Measurements from ENCODE around the gene TIAL1. TPM values are rescaled to one million over a fixed set of nuclear protein-coding genes. Genes with fewer than 3 reads are reported as not detected.

TIAL1 gene, protein sequence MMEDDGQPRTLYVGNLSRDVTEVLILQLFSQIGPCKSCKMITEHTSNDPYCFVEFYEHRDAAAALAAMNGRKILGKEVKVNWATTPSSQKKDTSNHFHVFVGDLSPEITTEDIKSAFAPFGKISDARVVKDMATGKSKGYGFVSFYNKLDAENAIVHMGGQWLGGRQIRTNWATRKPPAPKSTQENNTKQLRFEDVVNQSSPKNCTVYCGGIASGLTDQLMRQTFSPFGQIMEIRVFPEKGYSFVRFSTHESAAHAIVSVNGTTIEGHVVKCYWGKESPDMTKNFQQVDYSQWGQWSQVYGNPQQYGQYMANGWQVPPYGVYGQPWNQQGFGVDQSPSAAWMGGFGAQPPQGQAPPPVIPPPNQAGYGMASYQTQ
- total RNA-seq (ENCODE audit: unreplicated experiment) = 184 TPM
- long read RNA-seq, full-length matches to known transcripts = 1 of 6 reads
- long read RNA-seq, partial matches to known transcripts = 2 of 6 reads
- long read RNA-seq, other reads (novel, unspliced or antisense) = 3 of 6 reads

DNA sequence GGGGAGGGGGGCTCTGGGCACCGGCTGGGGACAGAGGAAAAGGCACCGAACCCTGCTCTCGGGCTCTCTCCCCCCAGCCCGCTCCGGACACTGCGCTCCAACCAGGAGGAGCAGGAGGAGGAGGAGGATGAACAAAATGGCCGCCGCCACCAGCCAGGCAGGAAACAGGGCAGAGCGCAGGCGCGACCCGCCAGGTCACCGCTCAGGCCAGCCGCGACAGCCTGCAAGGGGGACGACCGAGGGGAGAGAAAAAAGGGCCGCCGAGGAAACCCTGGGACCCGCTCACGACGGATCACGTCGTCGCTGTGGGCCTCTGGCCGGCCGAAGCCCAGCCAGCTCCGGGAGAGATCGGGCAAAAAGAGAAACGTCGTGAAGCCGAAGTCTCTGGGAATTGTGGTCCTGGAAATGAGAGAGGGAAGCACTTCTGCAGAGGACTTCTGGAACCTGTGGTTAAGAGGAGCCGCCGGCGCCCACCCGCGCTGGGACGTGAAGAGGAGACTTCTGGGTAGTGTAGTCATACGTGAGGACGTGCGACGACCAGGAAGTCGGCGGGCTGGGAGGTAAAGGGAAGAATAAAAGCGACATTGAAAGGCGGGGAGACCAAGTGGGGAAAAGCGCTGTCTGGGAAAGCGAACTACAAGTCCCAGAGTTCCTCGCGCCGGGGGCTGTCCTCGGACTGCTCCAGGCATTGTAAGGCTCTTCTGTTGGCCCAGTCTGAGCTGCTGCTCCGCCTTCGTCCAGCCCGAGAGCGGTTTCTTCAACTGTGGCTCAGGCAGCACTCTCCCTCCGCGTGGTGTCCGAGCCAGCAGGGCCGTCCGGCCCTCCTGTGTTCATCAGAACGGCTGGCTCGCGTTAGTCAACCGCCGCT lies at the start of gene TIAL1:
TIAL1 (minus strand) TSS at position 428 of the 868 bp plus-strand sequence. CDS start 499 bp downstream, outside the sequence.
- H3K4me3 Mint-ChIP-seq (ENCODE audit: unreplicated experiment) = peak within 1 kb of the TSS; percentile 98
- H3K4me1 Mint-ChIP-seq (ENCODE audit: unreplicated experiment) = peaks cover 39% of the 10 kb centered on the region
- peak; percentile 92 for DNase-seq (ENCODE audit: low spot score)
- no peaks in the 10 kb centered on the region for H3K9me3 Mint-ChIP-seq (ENCODE audit: unreplicated experiment)
- H3K36me3 Mint-ChIP-seq (ENCODE audit: low read depth, unreplicated experiment) = peaks cover 8% of the 10 kb centered on the region
- peak within 1 kb of the TSS; percentile 97 for H3K27ac Mint-ChIP-seq (ENCODE audit: unreplicated experiment)
- H3K27me3 Mint-ChIP-seq (ENCODE audit: unreplicated experiment) = peaks cover 17% of the 10 kb centered on the region
- TF ChIP-seq, protein P1, sequence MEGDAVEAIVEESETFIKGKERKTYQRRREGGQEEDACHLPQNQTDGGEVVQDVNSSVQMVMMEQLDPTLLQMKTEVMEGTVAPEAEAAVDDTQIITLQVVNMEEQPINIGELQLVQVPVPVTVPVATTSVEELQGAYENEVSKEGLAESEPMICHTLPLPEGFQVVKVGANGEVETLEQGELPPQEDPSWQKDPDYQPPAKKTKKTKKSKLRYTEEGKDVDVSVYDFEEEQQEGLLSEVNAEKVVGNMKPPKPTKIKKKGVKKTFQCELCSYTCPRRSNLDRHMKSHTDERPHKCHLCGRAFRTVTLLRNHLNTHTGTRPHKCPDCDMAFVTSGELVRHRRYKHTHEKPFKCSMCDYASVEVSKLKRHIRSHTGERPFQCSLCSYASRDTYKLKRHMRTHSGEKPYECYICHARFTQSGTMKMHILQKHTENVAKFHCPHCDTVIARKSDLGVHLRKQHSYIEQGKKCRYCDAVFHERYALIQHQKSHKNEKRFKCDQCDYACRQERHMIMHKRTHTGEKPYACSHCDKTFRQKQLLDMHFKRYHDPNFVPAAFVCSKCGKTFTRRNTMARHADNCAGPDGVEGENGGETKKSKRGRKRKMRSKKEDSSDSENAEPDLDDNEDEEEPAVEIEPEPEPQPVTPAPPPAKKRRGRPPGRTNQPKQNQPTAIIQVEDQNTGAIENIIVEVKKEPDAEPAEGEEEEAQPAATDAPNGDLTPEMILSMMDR (IDR thresholded peaks at IDR 0.05; ENCODE audit: unreplicated experiment) = no peak

DNA sequence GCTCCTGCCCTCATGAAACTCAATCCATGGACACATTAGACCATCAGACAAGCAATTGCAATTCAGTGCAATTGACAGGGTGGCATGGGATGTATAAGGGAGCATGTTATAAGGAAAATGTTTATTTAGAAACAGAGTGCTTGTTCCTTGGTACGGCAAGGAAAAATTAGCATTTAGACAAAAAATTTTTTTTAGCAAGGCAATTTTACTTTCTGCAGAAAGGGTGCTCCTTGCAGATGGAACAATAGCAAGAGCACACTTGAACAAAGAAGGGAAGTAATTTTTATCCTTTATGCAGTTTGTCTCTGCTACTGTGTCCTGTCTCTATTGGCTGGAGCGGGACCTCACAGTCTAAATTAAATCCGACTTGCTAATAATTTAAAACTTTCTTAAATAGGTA lies 48.2 kb upstream of the TIAL1 start:
- H3K36me3 Mint-ChIP-seq (ENCODE audit: low read depth, unreplicated experiment) = peaks cover 6% of the 10 kb centered on the region
- no peaks in the 10 kb centered on the region for H3K27me3 Mint-ChIP-seq (ENCODE audit: unreplicated experiment)
- no peak overlapping the region for H3K27ac Mint-ChIP-seq (ENCODE audit: unreplicated experiment)
- no peaks in the 10 kb centered on the region for H3K4me1 Mint-ChIP-seq (ENCODE audit: unreplicated experiment)
- DNase-seq (ENCODE audit: low spot score) = no peak
- TF ChIP-seq, protein P1 (IDR thresholded peaks at IDR 0.05; ENCODE audit: unreplicated experiment) = no peak
- no peak overlapping the region for H3K4me3 Mint-ChIP-seq (ENCODE audit: unreplicated experiment)
- H3K9me3 Mint-ChIP-seq (ENCODE audit: unreplicated experiment) = no peaks in the 10 kb centered on the region

DNA sequence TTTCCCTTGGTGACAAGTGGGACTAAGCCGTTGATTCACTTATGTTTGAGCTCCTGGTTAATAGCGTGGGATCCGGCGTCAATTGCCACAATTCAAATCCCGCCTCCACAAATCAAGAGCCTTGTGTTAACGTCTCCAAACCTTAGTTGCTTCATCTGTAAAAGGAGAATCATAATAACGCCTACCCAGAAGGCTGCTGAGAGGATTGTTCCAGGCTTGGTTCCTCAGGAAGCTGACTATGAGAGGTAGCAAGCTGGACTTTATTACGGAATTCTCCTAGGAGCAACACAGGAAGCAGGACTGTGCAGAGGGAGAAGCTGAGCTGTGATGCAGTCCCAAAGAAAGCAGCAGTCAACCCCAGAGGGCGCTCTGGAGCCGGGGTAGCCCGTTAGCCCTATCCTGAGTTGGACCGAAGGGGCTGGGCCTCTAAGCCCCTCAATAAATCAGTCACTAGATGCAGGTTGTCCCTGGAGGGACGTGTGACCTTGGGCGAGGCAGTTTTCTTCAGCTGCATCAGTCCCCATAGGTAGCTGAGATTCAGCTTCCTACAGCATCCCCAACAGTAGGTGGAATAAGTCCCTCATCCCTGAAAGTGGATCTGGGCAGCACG lies 47.5 kb upstream of the TIAL1 start:
- no peak for DNase-seq (ENCODE audit: low spot score)
- no peaks in the 10 kb centered on the region for H3K27me3 Mint-ChIP-seq (ENCODE audit: unreplicated experiment)
- no peaks in the 10 kb centered on the region for H3K9me3 Mint-ChIP-seq (ENCODE audit: unreplicated experiment)
- TF ChIP-seq, protein P1 (IDR thresholded peaks at IDR 0.05; ENCODE audit: unreplicated experiment) = no peak
- H3K4me3 Mint-ChIP-seq (ENCODE audit: unreplicated experiment) = no peak overlapping the region
- peaks cover 6% of the 10 kb centered on the region for H3K36me3 Mint-ChIP-seq (ENCODE audit: low read depth, unreplicated experiment)
- no peaks in the 10 kb centered on the region for H3K4me1 Mint-ChIP-seq (ENCODE audit: unreplicated experiment)
- no peak overlapping the region for H3K27ac Mint-ChIP-seq (ENCODE audit: unreplicated experiment)

DNA sequence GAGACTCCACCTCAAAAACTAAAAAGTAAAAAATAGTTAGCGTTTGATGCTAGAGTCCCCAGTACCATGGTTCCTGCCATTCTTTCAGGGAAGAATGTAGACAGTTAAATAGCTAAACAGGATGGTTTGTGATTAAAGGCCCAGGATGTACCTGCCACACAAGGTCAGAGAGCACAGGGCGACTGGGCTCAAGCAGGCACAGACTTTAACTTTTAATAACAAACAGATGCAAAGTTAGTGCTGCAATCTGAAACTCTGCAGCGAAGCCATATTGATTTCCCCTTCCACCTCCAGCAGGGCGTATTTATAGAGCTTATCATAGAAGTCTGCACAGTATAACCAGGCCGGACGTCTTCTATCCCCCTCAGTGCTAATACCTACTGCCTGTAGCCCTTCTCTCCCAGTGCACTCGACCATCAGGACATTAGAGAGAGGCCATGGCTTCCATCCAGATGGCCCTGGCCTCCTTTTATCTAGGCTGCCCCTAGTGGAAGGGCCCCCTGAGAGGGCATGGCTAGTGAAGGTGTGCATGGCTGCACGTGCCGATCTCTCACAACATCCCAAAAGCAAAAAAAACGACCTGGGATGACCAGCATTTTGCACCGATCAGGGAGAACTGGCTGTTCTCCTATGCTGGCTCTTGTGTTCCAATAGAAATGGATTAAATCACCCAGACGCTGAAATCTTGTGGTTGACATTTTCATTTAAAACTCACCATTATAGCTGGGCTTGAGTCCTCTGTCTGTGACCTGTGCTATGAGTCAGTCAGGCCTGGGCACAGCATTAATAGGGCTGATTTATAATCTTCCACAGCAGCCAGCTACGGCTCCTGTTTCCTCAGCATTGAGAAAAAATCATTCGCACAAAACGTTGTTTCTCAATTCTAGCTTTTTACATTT lies 46.8 kb upstream of the TIAL1 start:
- peaks cover 6% of the 10 kb centered on the region for H3K36me3 Mint-ChIP-seq (ENCODE audit: low read depth, unreplicated experiment)

More for the DNA sequence above, 46.8 kb upstream of the TIAL1 start:
- Mint-ChIP-seq H3K27ac (ENCODE audit: unreplicated experiment) (no peak overlapping the region), H3K9me3 (ENCODE audit: unreplicated experiment) (no peaks in the 10 kb centered on the region), H3K4me1 (ENCODE audit: unreplicated experiment) (no peaks in the 10 kb centered on the region), H3K4me3 (ENCODE audit: unreplicated experiment) (peak overlapping the region; percentile 1), H3K27me3 (ENCODE audit: unreplicated experiment) (no peaks in the 10 kb centered on the region)
- DNase-seq (ENCODE audit: low spot score) = no peak
- TF ChIP-seq, protein P1 (IDR thresholded peaks at IDR 0.05; ENCODE audit: unreplicated experiment) = no peak

Measured in endothelial cell (in vitro differentiated cells).